Left renal pelvis (tissue), 4 donors: ENCODE data around the gene SFXN5. TPM values are rescaled to one million over a fixed set of nuclear protein-coding genes. Genes with fewer than 3 reads are reported as not detected.
"Not testable (repeated sequence)": the region's sequence is repeated elsewhere in the genome, so short reads cannot be mapped to it uniquely, and the experiment has no call there.

ENCODE experiments used
- DNase-seq, 4 donors: peaks; one replicate each; pipeline ENCODE4 v3.0.0-alpha.2; 2013; ENCODE audit warnings: low read depth in 4 of 4, low spot score in 3 of 4
- polyA plus RNA-seq, 4 donors: library from polyadenylated mRNA; unstranded; fragments of 120-200 nt; gene quantifications; one replicate each; pipeline ENCODE4 v1.2.1, GENCODE V29; 2013; ENCODE audit not compliant: insufficient read length in 4 of 4

The SFXN5 gene
- polyA plus RNA-seq, 4 donors = 8.6 to 32.0 (median 23.4) TPM

DNA sequence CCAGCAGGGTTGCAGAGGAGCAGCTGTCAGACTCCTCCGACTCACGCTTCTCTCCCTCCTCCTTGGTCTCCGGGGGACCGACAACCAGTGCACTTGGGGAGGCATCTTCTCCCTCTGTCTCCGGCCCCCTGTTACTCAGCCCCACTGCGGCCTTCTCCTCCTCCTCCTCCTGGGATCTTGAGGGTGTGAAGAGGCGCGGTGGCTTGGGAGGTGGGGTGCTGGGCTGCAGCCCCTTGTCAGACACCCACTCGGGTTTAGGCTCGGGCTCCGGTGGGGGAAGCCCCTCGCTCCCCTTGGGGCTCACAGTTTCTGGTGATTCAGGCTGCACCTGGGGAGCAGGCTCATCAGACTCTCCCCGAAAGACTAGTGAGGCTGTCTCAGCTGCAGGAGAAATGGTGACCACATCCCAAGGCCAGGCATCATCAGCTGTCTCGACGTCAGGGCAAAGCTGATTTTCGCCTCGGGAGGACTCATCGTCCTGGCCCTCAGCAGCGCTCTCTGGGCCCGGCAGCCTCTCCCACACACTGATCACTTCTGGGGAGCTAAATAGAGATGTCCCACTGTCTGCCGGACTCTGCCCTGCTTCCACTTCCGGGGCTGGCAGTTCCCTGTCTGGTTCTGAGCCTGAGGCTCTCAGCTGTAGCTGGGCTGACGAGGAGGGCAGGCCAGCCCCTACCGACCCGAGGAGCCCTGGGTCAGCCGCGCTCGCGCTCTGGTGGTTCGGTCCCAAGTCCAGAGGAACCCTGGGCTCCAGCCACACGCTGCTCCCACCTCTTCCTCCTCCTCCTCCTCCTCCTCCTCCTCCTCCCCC lies 9.0 kb upstream of the SFXN5 start:
- no peak for DNase-seq

DNA sequence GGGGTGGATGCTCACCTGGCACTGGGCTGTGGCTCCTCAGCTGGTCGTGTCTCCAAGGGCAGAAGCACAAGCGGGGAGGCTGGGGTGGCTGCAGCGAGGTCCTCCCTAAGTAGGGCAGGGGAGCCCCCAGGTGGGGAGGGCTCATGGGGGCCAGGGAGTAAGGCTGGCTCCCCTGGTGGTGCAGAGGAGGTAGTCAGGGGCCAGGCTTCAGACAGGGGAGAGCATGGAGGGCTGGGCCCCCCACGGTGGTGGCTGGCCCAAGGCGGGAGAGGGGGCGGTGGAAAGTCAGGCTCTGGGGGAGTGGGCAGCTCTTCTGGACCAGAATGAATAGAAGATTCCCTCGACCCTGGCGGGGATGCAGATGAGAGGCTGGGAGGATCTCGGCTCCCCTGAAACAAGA lies 8.1 kb upstream of the SFXN5 start:
- DNase-seq = no peak

DNA sequence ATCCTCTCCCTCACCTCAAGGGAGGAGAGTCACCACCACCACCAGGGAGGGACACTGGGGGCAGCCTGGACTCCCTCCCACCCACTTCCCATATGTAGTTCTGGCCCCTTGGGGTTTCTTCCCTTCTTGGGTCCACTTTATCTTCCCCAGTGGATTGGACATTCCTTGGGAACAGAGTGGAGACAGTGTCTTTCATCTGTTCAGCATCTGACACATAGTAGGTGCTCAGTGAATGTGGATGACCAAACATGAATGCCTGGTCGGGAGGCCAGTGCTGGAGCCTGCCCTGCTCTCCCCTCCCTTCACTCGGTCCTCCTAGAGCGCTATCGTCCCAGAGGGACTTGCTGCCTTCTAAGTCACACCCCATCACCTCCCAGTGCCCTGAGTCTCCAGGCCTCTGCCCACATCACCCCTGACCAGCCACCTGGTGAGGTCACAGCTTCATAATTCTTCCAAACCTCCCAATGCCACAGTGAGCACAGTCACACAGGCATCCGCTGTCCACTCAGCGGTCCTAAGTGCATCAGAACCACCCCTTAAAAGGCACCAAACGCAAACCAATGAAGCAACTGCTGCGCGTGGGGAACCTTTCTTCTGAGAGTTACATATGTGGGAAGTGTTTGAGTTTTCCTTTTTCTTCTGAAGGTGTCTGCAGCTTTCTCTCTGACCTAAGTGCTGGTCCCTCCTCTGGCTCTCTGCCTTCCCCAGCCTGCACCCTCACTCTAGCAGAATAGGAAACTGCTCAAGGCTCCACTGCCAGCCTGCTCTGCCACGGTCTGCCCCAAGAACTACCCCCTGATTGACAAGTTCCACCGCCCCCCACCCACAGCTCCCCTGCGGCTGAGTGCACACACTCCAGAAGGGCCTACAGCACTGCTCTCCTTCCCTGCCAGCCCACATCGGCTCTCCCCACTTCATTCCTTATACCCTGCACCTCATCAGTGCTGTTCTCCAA lies 7.2 kb upstream of the SFXN5 start:
- no peak for DNase-seq

DNA sequence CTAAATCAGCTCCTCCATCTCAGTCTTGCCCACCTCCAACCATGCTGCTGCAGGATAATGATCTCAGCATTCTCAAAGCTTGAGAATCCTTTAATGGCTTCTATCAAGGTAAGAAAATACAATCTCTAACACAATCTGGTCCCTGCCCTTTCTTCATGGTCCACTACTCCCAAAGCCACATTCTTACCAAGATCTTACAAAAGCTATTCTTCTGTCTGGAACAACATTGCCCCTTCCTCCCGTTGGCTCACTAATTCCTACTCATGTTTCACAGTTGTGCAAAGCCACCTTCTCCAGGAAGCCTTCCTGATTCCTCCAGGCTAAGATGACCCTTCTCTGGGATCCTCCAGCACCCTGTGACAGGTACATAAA lies 5.9 kb upstream of the SFXN5 start:
- no peak for DNase-seq

DNA sequence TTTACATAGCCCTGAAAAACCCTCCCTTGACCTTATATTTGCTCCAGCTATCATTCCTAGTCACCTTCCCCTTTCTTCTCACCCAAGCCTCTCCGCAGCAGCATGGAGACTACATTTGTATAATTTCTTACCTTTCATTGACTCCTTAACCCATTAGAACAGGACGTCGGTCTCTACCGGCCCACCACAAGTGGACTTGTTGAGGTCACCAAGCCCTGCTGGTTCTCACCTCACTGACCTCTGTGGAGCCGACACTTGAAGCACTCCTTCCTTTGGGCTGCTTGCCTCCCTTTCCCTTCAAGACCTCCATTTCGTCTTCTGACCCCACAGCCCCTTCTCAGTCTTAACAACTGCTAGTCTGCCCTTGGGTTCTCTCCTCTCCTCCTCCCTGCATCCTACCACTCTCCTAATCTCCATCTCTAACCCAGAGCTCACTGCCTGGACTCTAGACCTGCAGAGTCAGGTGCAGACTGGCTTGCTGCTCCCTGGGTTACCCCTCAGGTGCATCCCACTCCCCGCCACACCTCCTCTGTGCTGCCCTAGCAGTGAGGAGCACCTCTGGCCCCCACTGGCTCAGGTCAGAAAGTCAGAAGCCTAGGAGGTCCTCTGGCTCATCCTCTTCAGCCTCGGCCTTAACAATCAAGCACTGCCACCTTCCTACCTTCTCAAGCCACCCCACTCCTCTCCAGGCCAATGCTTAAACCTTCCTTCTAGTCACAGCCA lies 5.3 kb upstream of the SFXN5 start:
- DNase-seq = no peak

DNA sequence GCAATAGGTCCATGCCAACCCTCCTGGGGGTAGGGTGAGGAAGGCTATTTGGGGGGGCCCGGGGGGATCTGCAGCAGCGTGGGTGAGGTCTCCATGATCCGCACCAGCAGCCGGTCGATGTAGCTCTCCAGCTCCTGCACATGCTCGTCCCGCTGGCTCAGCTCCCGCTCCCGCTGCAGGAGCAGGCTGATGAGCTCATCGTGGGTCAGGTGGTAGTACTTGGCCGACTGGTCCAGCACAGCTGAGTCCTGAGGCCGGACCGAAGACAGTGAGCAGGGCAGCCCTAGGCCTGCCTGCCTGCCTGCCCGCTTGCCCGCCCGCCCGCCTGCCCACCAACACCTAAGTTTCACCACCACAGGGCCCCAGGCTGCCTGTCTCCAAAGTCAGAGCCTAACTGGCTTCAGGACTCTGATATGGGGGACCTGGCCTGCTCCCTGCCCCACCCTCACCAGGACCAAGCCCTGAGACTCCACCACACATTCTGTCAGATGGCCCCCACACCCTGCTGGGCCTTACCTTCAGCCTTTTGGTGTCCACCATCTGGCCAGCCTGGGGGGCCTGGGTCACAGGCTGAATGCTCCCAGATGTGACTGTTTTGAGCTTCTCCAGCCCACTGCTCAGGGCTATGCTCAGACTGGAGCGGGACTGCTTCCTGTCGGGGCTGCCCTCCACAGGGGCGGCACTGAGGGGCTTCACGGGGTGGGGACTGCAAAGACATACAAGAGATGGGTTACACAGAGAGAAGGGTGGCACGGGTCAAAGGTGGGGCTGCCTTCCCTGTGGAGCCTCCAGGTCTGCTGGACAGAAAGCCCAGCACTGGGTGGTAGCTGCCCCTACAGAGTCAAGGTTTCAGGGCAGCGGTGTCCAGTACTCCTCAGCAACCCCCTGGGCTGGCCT lies 4.2 kb upstream of the SFXN5 start:
- no peak for DNase-seq

DNA sequence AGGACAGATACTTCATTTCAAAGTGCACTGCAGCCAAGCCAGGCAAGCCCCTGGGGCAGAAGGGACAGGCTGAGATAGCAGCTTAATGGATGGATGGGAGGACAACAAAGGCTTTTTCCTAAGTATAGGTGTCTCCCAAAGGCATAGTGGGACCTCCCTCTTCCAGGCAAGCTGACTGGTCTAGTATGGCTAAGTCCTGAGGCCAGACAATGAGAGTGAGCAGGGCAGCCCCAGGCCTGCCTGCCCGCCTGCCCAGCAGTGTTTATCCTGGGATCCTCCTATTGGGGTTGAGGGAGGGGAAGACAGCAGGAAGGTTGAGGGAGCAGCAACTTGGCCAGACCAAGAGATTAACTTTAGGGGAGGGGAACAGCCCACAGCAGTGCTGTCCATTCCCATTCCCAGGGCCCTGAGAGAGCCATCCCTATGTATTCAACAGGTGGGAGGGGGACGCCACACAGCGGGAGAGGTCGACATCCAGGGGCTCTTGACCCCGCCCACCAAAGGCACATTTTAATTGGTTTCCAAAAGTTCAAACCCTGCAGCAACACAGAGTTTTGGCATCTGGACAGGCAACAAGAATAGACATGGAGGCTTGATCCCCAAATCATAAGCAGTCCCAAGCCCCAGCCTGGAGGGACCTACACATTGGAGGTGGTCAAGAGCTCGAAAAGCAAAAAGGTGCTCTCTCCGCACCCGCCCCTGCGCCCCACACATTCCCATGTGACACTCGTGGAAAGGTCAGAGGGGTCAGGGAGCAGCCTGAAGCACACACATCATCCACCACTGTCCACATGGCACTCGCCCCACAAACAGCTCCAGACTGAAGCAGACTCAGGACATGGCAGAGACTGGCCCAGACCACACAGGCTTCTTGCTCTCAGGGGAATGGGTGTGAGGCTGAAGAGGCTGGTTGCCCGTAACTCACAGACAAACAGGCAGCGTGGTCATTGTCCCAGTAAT lies 2.9 kb upstream of the SFXN5 start:
- no peak for DNase-seq

DNA sequence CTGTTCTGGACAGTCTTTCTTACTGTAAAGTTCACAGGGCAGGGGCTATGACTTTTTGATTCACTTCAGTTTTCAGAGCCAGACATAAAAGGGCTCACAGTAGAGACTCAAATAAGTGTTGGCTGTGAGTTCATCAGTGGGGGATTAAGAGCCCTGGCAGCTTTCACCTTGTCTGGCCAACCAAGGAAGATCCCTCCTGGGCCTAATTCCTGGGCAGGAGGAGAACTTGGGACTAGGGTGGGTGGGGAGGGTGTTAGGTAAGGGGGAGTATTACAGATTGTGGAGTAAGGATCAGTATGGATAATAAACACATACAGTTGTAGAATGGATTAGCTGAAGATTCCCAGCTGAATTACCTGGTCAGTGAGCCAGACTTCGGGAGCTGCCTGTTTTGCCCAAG lies 904 bp upstream of the SFXN5 start:
- no peak for DNase-seq

DNA sequence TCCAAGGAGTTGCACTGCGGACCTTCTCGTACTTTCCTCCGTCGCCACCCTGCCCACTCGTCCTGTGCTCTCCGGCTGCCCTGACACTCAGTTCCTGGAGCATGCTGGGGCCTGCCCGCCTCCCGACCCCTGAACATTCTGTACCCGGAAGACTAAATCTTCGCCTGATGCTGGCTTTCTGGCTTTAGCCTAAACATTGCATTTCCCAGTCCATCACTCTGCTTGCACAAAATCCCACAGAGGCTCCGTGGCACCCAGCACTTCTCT lies 550 bp upstream of the SFXN5 start:
- no peak for DNase-seq

DNA sequence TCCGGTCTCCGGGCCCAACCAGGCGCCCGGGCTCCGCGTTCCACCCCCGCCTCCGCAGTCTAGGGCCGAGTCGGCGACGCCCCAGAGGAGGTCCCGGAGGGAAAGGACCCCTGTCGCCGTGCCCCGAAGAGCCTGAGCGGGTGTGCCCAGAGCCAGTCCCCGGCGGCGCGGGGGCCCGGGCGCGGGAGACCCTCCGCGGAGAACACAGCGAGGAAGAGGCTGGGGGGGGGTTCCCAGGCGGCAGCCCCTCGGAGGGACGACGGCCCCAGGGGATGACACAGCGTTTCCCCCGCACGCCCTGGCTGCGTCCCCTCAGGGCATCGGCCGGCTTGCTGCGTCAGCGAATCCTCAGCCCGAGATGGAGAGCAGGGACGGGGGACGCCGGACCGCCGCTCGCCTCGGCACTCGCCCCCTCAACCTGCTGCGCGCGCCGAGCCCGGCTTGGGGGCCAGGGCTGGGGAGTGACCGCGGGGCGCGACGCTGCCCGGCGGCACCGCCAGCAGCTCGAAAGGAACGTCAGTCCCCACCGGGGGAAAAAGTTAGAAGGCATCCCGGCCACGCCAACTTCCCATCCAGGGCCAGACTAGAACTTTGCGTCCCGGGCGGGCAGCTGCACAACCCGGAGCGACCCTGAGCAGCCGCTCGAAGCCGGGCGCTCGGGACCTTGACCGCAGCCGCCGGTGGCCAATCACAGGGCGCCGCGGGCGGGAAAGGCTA lies 711 bp downstream of the SFXN5 start:
- DNase-seq = peak in 1 of 4 donors; percentile 91

DNA sequence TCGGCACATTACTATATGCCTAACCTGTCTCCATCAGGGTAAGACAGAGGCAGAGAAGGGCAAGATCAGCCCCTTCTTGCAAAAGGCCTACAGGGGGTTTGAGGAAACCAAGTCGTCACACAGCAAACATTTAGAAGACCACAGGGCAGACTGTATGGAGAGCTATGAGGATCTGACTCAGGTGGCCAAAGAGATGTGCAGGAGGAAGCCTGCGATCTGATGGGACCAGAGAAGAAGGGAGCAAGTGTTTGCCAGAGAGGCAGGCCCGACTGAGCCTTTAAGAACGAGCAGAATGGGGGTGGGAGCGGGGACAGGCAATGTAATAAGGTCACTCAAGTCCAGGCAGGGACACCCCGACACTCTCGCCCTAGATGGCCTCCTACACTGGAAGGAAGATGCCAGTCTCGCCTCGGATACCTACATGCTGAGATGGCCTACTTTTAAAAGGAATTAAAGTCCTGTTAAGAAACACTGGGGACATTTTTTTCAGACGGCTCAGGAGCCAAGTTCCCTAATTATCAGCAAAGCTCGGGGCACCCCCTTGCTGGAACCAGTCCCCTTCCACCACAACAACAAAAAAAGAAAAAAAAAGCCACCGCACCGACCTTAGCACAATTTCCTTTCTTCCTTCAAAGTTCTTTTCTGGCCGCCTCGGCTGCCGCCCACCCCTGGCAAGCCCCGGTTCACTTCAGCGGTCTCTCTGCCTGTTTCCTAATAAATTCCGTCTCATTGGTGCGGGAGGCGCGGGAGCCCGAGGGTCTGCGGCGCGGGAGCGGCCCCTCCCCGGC lies 1.5 kb downstream of the SFXN5 start:
- DNase-seq = no peak

DNA sequence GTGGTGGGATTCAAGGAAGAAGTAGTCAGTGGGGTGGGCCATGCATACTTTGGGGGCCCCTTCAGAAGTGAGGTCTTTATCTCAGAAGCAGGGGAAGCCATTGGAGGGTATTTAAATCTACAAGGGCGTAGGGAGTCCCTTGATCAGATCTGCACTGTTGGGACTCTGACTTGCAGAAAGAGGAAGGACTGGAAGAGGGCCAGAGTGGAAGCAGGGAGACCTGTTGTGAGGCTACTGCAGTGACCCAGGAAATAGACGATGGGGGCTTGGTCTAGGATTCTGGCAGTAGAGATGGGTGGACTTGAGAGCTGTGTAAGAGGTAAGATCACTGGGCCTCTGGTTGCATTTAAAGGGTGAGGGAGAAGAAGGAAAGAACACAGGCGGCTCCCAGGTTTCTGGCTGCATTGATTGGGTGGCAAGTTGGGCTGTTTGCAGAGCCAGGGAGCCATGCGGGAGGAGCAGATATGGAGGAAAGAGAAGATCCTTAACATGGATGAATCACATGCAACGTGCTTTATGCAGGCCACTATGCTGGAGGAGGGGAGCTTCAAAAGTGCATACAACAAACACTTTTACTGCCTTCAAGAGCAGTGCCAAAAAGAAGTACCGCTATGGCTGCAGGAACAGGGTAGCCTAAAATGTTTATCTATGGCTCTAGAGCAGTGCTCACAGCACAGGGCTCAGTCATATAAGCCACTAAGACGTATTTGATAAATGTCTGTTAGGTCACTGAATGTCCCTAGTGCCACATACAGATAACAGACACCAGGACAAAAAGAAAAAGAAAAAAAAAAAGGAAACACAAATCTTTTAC lies 2.3 kb downstream of the SFXN5 start:
- DNase-seq = no peak

DNA sequence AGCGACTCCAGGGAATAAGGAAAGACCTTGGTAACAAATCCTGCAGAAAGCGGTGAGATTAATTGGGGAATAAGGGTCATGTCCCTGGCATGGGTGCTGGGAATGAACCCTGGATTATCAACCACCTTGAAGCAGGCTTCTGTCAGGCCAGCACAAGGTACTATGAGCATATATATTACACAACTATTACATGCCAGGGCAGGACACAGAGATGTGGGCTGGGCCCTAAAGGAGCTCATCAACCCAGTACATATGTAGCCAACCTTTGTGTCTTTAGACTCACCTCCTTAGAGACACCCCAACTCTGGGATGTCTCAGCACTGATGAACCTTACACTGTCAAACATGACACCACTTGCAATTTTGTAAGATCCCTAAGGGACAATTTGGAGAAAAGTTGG lies 3.4 kb downstream of the SFXN5 start:
- no peak for DNase-seq

DNA sequence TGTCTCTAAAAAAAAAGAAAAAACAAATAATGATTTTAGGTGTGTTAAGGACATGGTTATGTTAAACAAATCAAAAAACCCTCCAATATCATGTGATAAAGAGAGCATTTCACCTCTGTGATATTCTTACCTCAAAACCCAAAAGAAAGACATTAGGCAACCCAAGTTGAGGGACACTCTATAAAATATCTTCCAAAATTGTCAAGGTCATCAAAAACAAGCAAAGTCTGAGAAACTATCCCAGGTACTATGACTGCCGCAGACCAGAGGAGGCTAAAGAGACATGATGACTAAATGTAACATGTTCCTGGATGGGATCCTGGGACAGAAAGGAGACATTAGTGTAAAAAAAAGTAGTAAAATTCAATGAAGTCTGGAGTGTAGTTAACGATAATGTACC lies 4.5 kb downstream of the SFXN5 start:
- DNase-seq = no peak

DNA sequence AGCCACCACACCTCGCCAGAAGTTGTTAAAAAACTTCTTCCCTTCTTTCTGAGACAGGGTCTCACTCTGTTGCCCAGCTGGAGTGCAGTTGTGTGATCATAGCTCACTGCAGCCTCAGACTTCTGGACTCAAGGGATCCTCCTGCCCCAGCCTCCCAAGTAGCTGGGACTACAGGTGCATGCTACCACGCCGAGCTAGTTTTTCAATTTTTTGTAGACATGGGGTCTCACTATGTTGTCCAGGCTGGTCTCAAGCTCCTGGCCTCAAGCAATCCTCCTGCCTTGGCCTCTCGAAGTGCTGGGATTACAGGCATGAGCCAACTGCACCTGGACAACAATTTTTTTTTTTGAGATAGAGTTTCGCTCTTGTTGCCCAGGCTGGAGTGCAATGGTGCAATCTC lies 6.4 kb downstream of the SFXN5 start:
- not testable (repeated sequence) for DNase-seq

DNA sequence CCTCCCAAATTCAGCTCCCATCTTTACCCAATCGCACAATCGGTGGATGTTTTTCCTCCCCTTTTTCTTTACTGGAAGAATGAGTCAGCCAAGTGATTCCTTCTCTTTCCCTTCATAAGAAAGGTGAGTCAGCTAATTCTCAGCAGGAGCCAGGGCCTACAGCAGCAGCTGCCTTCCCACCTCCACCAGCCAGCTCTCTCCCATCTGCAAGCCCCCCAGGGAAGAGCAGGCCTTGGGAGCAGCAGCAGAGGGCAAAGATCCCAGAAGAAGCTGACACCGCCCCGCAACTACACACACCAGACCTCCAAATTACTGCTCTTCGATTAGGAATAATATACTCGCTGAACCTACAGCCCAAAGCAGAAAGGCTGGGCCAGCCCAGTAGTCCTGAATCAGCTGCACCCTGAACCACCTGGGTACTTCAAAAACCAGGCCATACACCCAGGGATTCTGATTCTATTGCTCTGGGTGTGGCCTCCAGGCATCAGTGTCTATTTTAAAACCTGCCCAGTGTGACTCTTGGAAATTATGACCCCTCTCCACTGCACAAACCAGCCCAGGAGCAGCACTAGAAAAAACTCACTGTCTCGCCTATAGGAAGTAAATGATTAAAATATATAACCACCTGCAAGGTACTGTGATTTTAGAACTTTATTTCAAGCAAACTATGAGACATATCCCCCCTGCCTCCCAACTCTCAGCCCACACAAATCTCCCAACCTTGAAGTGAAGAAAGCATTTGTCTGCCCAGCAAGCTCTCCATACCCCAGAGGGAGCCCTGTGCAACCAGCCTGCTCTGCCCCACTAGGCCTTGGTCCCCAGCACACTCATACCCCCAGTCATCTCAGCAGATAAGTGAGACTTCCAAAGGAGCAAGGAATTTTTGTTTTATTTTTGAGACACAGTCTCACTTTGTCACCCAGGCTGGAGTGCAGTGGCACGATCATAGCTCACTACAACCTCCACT lies 7.3 kb downstream of the SFXN5 start:
- no peak for DNase-seq
